Panc1 (cell line): ENCODE measurements around the gene CYP2A6. TPM values are rescaled to one million over a fixed set of nuclear protein-coding genes. Genes with fewer than 3 reads are reported as not detected.

Experiments used
- ATAC-seq: fragments of 200-7000 bp; cut with Tn5 transposase; 2 replicates; pipeline ENCODE4 v1.9.1; 2020; ENCODE audit warnings: mild to moderate bottlenecking, moderate library complexity
- BruUV-seq: library from RNA; stranded (reverse); fragments of 400-500 nt; replicated peaks from 2 replicates; lab custom pipeline; 2021; lab: Mats Ljungman, UMichigan
- CTCF ChIA-PET: fragments of 300-600 bp; sonication (Branson Sonifier 250); formaldehyde crosslinking; loops from one replicate; lab custom pipeline; 2022; ENCODE audit warnings: antibody characterized with exemption; lab: Charles Lee
- POLR2A ChIA-PET: fragments of 300-600 bp; sonication (Branson Sonifier 250); formaldehyde crosslinking; loops from one replicate; lab custom pipeline; 2022; ENCODE audit warnings: antibody characterized with exemption; lab: Charles Lee
- DNase-seq: peaks from one replicate; pipeline ENCODE4 v3.0.0-alpha.2; 2010; ENCODE audit warnings: low read depth, low spot score
- H3K27ac ChIP-seq: 2 replicates; pipeline ENCODE4 v1.5.1; 2011; ENCODE audit warnings: mild to moderate bottlenecking, low read length, inconsistent platforms
- H3K27me3 ChIP-seq: fragments of 200-500 bp; sonication (Bioruptor generic); 2 replicates; pipeline ENCODE4 v1.6.0; 2014; ENCODE audit warnings: low read length, inconsistent platforms; ENCODE audit not compliant: control insufficient read depth, insufficient read depth
- H3K36me3 ChIP-seq: fragments of 200-500 bp; sonication (Bioruptor generic); 2 replicates; pipeline ENCODE4 v1.5.1; 2014; ENCODE audit warnings: inconsistent platforms, mild to moderate bottlenecking, low read length, moderate library complexity; ENCODE audit not compliant: control insufficient read depth, insufficient read depth
- H3K4me1 ChIP-seq: 2 replicates; pipeline ENCODE4 v1.5.1; 2011; ENCODE audit warnings: inconsistent platforms, mild to moderate bottlenecking, low read length, moderate library complexity; ENCODE audit not compliant: control insufficient read depth, insufficient read depth
- H3K4me3 ChIP-seq, 2 experiments: 2 replicates each; pipeline ENCODE4 v1.5.1; 2011 to 2012; ENCODE audit warnings: low read depth in 2 of 2, low read length in 2 of 2, mild to moderate bottlenecking in 2 of 2, inconsistent platforms in 1 of 2, moderate library complexity in 1 of 2
- H3K9me3 ChIP-seq: fragments of 200-500 bp; sonication (Bioruptor generic); 2 replicates; pipeline ENCODE4 v1.5.1; 2014; ENCODE audit warnings: low read depth, mild to moderate bottlenecking, inconsistent platforms, low read length, moderate library complexity; ENCODE audit not compliant: control insufficient read depth, insufficient read depth
- CTCF ChIP-seq: fragments of 450-650 bp; IDR thresholded peaks from 2 replicates; pipeline ENCODE4 v1.5.1; 2017; ENCODE audit warnings: mild to moderate bottlenecking
- POLR2AphosphoS5 ChIP-seq: IDR thresholded peaks from 2 replicates; pipeline ENCODE4 v1.6.1; 2012; ENCODE audit warnings: mild to moderate bottlenecking, low read depth, low read length, moderate library complexity
- REST ChIP-seq, 2 experiments: IDR thresholded peaks; 2 replicates each; pipeline ENCODE4 v1.6.1; 2011 to 2012; ENCODE audit warnings: low read depth in 2 of 2, control low read depth in 1 of 2, low read length in 1 of 2, mild to moderate bottlenecking in 1 of 2, moderate library complexity in 1 of 2; ENCODE audit not compliant: insufficient read depth in 1 of 2
- SIN3A ChIP-seq: IDR thresholded peaks from 2 replicates; pipeline ENCODE4 v1.6.1; 2012; ENCODE audit warnings: low read depth, mild to moderate bottlenecking, low read length, moderate library complexity, borderline replicate concordance; ENCODE audit not compliant: insufficient read depth
- TCF7L2 ChIP-seq: IDR thresholded peaks from 2 replicates; pipeline ENCODE4 v1.6.1; 2011; ENCODE audit warnings: mild to moderate bottlenecking, low read depth, low read length, inconsistent platforms
- in situ Hi-C: cut with HindIII; loops from 2 replicates; pipeline ENCODE4 v1.10.0; 2016; ENCODE audit warnings: low sequenced_read_pairs, low pct_unique_long_range_greater_than_20kb
- intact Hi-C: fragments of 100-400 bp; cut with micrococcal nuclease; formaldehyde crosslinking; loops from one replicate; pipeline ENCODE4 v1.10.0; 2022; ENCODE audit not compliant: unreplicated experiment
- total RNA-seq: library from RNA; stranded (reverse); gene quantifications from one replicate; pipeline ENCODE4 v1.2.1, GENCODE V29; 2021; ENCODE audit not compliant: unreplicated experiment

The CYP2A6 gene
- total RNA-seq, 1 experiment from 2014 or later, result 0.41 TPM

- ATAC-seq, result no peak
- ChIA-PET POLR2A (no interaction called here), CTCF (no interaction called here)
- H3K4me3 ChIP-seq, result no peak overlapping the region
- no peaks in the 10 kb centered on the region for H3K36me3 ChIP-seq
- no TSS peak for BruUV-seq
- no peak overlapping the region for H3K27ac ChIP-seq
- no peaks in the 10 kb centered on the region for H3K27me3 ChIP-seq
- in situ Hi-C loops, result no loop called here
- TF ChIP-seq CTCF, result no peak
- no peaks in the 10 kb centered on the region for H3K9me3 ChIP-seq
- intact Hi-C loops, result no loop called here
- no peaks in the 10 kb centered on the region; the same call in 1 of the 2 replicates for H3K4me1 ChIP-seq
- no peak for DNase-seq
Measured at GRCh38 chr19:40893112-40893511, 42.9 kb upstream of the CYP2A6 start.

GRCh38 chr19:40889366-40889765, 39.1 kb upstream of the CYP2A6 start:
- DNase-seq (no peak), ATAC-seq (no peak)
- Histone ChIP-seq H3K9me3 (no peaks in the 10 kb centered on the region), H3K27ac (no peak overlapping the region), H3K4me1 (no peaks in the 10 kb centered on the region), H3K4me3 (no peak overlapping the region), H3K27me3 (no peaks in the 10 kb centered on the region), H3K36me3 (no peaks in the 10 kb centered on the region)
- in situ Hi-C loops (no loop called here), intact Hi-C loops (no loop called here)
- BruUV-seq, result no TSS peak
- CTCF ChIA-PET, result no interaction called here
- POLR2A ChIA-PET, result no interaction called here
- no peak for TF ChIP-seq CTCF
- no peak for TF ChIP-seq SIN3A
- TF ChIP-seq POLR2AphosphoS5, result no peak
- TF ChIP-seq TCF7L2, result no peak
- no peak for TF ChIP-seq REST (IDR thresholded peaks at IDR 0.05; ENCODE audit: insufficient read depth in 1 of 2, low read depth in 2 of 2, low read length in 1 of 2)
